MM.1S (cell line): Measurements from ENCODE around the gene TSPAN11.

ENCODE experiments used
- EZH2 ChIP-seq: fragments of 300-600 bp; sonication (generic); optimal IDR thresholded peaks from 2 replicates; pipeline ENCODE3; 2017; ENCODE audit warnings: low read depth, mild to moderate bottlenecking, antibody characterized with exemption, low read length, mixed read lengths
- TF ChIP-seq, protein P1 (sequence below): fragments of 300-600 bp; sonication (generic); IDR thresholded peaks from 2 replicates; pipeline ENCODE4 v1.5.1; 2016; ENCODE audit warnings: antibody characterized with exemption, low read length, mixed read lengths

DNA sequence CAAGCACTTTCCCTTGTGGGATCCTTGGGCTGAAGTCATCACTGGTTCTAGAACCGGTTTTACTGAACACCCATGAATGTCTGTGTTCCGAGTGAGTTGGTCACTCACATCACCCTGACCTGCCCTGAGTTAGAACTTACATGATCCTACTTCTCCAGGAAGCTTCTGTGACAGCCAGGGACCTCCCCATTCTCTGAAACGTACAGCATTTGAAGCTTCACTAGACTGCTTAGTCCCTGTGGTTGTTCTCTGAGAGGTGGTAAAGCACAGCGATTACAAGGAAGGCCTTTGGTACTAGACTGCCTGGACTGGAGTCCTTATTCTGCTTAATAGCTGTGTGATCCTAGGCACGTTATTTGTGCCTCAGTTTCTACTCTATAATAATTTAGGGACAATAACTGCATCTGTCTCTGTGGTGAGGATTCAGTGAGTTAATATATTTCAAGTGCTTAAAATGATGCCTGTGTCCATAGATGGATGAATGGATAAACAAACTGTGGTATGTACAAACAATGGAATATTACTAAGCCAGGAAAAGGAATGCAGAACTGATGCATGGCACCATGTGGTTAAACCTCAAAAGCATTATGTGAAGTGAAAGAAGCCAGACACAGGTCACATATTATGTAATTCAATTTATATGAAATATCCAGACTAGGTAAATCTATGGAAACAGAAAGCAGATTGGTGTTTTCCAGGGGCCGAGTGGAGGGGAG, 92.4 kb downstream of the TSPAN11 start:
- TF ChIP-seq, protein P1, sequence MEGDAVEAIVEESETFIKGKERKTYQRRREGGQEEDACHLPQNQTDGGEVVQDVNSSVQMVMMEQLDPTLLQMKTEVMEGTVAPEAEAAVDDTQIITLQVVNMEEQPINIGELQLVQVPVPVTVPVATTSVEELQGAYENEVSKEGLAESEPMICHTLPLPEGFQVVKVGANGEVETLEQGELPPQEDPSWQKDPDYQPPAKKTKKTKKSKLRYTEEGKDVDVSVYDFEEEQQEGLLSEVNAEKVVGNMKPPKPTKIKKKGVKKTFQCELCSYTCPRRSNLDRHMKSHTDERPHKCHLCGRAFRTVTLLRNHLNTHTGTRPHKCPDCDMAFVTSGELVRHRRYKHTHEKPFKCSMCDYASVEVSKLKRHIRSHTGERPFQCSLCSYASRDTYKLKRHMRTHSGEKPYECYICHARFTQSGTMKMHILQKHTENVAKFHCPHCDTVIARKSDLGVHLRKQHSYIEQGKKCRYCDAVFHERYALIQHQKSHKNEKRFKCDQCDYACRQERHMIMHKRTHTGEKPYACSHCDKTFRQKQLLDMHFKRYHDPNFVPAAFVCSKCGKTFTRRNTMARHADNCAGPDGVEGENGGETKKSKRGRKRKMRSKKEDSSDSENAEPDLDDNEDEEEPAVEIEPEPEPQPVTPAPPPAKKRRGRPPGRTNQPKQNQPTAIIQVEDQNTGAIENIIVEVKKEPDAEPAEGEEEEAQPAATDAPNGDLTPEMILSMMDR = no peak
- TF ChIP-seq EZH2 = no peak
